Cardiac muscle cell (in vitro differentiated cells and primary cell): ENCODE results near the gene MPHOSPH10. TPM values are rescaled to one million over a fixed set of nuclear protein-coding genes. Genes with fewer than 3 reads are reported as not detected.
"Not testable (repeated sequence)": the region's sequence is repeated elsewhere in the genome, so short reads cannot be mapped to it uniquely, and the experiment has no call there.

Source experiments
- DNase-seq, 2 donors: peaks; one replicate each; pipeline versions ENCODE4 v3.0.0 to v3.0.0-alpha.2; 2010 to 2017; ENCODE audit warnings: low read depth in 1 of 2, low spot score in 1 of 2
- H3K27ac ChIP-seq: fragments of 200-600 bp; sonication (generic); 2 replicates; pipeline ENCODE4 v1.5.1; 2016
- H3K27me3 ChIP-seq: fragments of 200-600 bp; sonication (generic); 2 replicates; pipeline ENCODE4 v1.6.0; 2016; ENCODE audit warnings: control low read depth
- H3K36me3 ChIP-seq: fragments of 200-600 bp; sonication (generic); 2 replicates; pipeline ENCODE4 v1.5.1; 2016; ENCODE audit warnings: control low read depth
- H3K4me1 ChIP-seq: fragments of 200-600 bp; sonication (generic); 2 replicates; pipeline ENCODE4 v1.8.1; 2017; ENCODE audit warnings: low read depth, mild to moderate bottlenecking, mixed run types
- H3K4me3 ChIP-seq: fragments of 200-600 bp; sonication (generic); 2 replicates; pipeline ENCODE4 v1.5.1; 2016; ENCODE audit warnings: mild to moderate bottlenecking
- H3K9me3 ChIP-seq: fragments of 200-600 bp; sonication (generic); 2 replicates; pipeline ENCODE4 v1.5.1; 2017; ENCODE audit warnings: low read depth, mild to moderate bottlenecking, control low read depth
- polyA plus RNA-seq: library from polyadenylated mRNA; unstranded; fragments of >200 nt; fragmentation: Nextera tagmentation; extraction: Ambion mirVana; gene quantifications from 2 replicates; pipeline ENCODE4 v1.2.1, GENCODE V29; 2016
- total RNA-seq: library from RNA; depleted of rRNA; stranded (reverse); fragments of >200 nt; gene quantifications from 2 replicates; pipeline ENCODE4 v1.2.3, GENCODE V29; 2016
- TF ChIP-seq, protein P1 (sequence below): IDR thresholded peaks from 2 replicates; pipeline ENCODE4 v1.5.1; 2012; ENCODE audit warnings: low read depth, mild to moderate bottlenecking, low read length

MPHOSPH10 gene
- total and polyA plus RNA-seq, 2 experiments from 2014 or later, result 32.7 to 33.1 TPM

DNA sequence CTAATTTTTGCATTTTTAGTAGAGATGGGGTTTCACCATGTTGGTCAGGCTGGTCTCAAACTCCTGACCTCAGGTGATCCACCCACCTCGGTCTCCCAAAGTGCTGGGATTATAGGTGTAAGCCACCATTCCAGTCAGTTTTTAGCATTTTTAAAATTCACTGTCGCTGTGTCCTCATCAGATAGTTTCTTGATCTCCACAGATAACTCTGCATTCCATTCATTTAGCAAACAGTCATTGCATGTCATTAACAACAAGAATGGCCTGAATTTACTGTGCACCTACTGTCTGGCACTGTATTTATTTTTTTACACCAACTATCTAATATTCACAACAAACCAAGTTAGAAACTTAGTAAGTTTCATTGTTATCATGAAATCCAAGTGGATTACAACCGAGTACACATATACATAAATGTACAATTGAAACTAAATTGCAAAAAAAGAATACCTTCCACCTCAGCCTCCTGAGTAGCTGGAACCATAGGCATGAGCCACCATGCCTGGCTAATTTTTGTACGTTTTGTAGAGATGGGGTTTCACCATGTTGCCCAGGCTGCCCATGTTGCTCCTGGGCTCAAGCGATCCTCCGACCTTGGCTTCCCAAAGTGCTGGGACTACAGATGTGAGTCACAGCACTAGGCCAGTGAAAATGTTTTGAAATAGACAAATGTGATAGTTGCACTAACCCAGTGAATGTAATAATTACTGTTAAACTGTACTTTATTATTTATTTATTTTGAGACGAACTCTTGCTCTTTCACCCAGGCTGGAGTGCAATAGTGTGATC lies 4.7 kb upstream of the MPHOSPH10 start:
- Histone ChIP-seq H3K4me3 (no peak overlapping the region), H3K4me1 (no peaks in the 10 kb centered on the region), H3K9me3 (no peaks in the 10 kb centered on the region), H3K27me3 (no peaks in the 10 kb centered on the region), H3K27ac (no peak overlapping the region), H3K36me3 (peaks cover 7% of the 10 kb centered on the region)
- no peak for DNase-seq
- TF ChIP-seq, protein P1, sequence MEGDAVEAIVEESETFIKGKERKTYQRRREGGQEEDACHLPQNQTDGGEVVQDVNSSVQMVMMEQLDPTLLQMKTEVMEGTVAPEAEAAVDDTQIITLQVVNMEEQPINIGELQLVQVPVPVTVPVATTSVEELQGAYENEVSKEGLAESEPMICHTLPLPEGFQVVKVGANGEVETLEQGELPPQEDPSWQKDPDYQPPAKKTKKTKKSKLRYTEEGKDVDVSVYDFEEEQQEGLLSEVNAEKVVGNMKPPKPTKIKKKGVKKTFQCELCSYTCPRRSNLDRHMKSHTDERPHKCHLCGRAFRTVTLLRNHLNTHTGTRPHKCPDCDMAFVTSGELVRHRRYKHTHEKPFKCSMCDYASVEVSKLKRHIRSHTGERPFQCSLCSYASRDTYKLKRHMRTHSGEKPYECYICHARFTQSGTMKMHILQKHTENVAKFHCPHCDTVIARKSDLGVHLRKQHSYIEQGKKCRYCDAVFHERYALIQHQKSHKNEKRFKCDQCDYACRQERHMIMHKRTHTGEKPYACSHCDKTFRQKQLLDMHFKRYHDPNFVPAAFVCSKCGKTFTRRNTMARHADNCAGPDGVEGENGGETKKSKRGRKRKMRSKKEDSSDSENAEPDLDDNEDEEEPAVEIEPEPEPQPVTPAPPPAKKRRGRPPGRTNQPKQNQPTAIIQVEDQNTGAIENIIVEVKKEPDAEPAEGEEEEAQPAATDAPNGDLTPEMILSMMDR, result no peak

DNA sequence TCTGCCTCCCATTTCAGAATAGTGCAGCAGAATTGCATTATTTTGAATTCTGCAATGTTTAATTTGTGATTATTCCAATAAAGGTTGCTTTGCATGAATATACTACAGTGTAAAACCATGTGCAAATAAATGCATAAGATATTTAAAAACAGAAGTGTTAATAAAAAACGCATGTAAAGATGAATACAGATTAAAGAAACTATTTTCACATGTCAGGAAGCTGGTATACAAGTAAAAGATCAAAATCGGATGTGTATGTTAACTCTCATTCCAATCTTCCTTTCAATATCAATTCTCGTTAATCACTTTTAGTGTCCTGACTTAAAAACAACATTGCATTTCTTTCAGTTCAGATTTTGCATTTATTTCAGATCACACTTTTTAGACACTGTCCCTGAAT lies 3.5 kb upstream of the MPHOSPH10 start:
- Histone ChIP-seq H3K27ac (no peak overlapping the region), H3K36me3 (peaks cover 7% of the 10 kb centered on the region), H3K9me3 (no peaks in the 10 kb centered on the region), H3K27me3 (no peaks in the 10 kb centered on the region), H3K4me1 (no peaks in the 10 kb centered on the region), H3K4me3 (no peak overlapping the region)
- TF ChIP-seq, protein P1, result no peak
- DNase-seq, result no peak

DNA sequence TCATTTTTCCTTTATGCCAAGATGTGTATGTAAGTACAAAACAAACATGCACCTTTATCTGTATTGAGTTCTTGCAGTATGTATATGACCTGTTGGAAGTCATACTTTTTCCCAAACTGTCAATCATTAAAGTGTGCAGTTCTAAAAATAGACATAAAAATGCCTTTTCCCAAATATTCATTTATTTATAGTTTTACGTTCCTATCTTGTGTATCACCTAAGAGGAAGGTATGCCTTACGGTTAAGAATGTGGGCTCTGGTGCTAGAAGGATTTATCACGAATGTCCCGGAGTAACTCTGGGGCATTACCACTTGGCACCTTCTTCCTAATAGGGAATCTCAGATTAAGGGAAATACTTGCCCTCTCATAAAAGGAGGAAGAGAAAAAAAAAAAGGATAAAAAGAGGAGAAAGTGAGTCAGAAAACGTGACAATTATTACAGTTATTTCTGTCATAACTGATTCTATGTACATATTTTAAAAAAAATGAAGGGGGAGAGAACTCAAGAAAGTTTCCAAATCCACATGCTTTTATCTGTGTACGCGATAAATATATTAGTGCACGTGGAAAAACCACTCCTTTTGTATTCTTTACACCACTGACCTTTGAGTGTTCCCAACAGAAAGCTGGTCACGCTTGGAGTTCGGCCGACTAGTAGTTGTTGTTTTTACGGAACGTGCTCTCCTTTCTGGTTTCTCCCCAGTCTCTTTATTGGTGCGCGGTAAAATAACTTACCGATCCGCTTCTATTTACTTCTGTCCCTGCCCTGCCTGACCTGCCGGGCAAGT lies 1.1 kb upstream of the MPHOSPH10 start:
- Histone ChIP-seq H3K4me1 (no peaks in the 10 kb centered on the region), H3K27ac (peak overlapping the region; percentile 97), H3K4me3 (peak overlapping the region; percentile 74), H3K9me3 (no peaks in the 10 kb centered on the region), H3K36me3 (peaks cover 9% of the 10 kb centered on the region), H3K27me3 (no peaks in the 10 kb centered on the region)
- peak in 1 of 2 donors; percentile 6 for DNase-seq
- TF ChIP-seq, protein P1, result no peak

DNA sequence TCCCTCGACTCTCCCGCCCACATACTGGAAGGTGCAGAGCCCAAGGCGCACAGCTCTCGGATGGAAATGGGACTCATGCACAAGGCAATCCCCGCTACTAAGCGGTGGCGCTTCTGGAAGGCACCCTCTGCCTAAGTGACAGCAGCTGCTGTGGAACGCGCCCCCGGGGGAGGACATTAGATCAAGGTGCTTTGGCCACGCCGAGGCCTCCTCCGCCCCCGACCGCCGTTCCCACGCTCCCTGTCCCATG lies 607 bp upstream of the MPHOSPH10 start:
- H3K9me3 ChIP-seq, result no peaks in the 10 kb centered on the region
- H3K4me3 ChIP-seq, result peak overlapping the region; percentile 74
- H3K4me1 ChIP-seq, result no peaks in the 10 kb centered on the region
- DNase-seq, result no peak
- no peaks in the 10 kb centered on the region for H3K27me3 ChIP-seq
- H3K36me3 ChIP-seq, result peaks cover 14% of the 10 kb centered on the region
- TF ChIP-seq, protein P1, result no peak
- peak overlapping the region; percentile 97 for H3K27ac ChIP-seq

DNA sequence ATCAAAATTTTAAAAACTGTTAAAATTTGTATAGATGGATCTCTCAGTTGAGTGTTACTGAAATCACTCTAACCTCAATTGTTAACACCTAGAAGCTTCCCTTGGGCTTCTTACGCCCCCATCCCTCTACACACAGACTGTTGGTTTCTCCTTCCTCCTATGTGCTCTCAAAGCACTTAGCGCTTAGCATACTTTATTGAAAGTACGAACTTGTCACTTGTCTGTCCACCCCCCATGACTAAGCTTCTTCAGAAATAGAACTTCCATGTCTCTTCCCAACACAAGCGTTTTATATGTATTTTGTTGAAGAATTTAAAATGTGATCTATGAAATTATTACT lies 441 bp downstream of the MPHOSPH10 start:
- TF ChIP-seq, protein P1, result no peak
- H3K9me3 ChIP-seq, result no peaks in the 10 kb centered on the region
- no peaks in the 10 kb centered on the region for H3K4me1 ChIP-seq
- H3K27ac ChIP-seq, result peak overlapping the region; percentile 97
- no peaks in the 10 kb centered on the region for H3K27me3 ChIP-seq
- H3K36me3 ChIP-seq, result peaks cover 22% of the 10 kb centered on the region
- peak overlapping the region; percentile 74 for H3K4me3 ChIP-seq
- DNase-seq, result peak; percentile 27 to 57

DNA sequence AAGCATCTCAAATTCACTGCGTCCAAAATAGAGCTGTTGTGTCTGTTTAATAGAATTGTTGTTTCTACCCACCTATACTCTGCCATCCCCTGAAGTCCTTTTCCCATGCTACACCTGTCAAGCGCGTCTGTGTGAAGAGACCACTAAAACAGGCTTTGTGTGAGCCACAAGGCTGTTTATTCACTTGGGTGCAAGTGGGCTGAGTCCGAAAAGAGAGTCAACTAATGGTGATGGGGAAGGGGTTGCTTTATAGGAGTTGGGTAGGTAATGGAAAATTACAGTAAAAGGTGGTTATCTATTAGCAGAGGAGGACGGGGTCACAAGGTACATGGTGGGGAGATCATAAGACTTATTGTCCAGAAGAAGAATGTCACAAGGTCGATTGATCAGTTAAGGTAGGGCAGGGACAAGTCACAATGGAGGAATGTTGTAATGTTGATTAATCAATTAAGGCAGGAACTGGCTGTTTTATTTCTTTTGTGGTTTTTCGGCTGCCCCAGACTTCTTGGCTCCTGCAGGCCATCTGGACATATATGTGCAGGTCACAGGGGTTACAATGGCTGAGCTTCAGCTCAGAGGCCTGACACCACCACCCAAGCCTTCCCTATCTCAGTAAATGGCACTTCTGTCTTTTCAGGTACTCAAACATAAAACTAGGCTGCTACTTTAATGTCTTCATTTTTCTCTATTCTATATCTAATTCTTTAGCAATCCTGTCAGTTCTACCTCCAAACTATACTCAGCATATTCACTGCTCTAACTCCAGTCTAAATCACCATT lies 1.1 kb downstream of the MPHOSPH10 start:
- Histone ChIP-seq H3K27ac (peak overlapping the region; percentile 97), H3K36me3 (peaks cover 29% of the 10 kb centered on the region), H3K4me3 (peak overlapping the region; percentile 74)
- not testable (repeated sequence) for H3K4me1 ChIP-seq, H3K27me3 ChIP-seq, DNase-seq, H3K9me3 ChIP-seq
